OCI-LY7 (cell line): Measurements from ENCODE around the gene ITGA8. TPM values are rescaled to one million over a fixed set of nuclear protein-coding genes. Genes with fewer than 3 reads are reported as not detected.

Experiments
- BruUV-seq: library from RNA; stranded (reverse); fragments of 400-500 nt; replicated peaks from 2 replicates; lab custom pipeline; 2021; lab: Mats Ljungman, UMichigan
- CTCF ChIA-PET: fragments of 300-600 bp; sonication (Branson Sonifier 250); formaldehyde crosslinking; loops from one replicate; lab custom pipeline; 2022; ENCODE audit warnings: antibody characterized with exemption; ENCODE audit not compliant: unreplicated experiment; lab: Charles Lee
- POLR2A ChIA-PET: fragments of 300-600 bp; sonication (Branson Sonifier 250); formaldehyde crosslinking; loops from one replicate; lab custom pipeline; 2022; ENCODE audit warnings: antibody characterized with exemption; lab: Charles Lee
- DNase-seq: peaks from one replicate; pipeline ENCODE4 v3.0.0-alpha.2; 2015; ENCODE audit warnings: low spot score
- H2AFZ ChIP-seq: fragments of 200-600 bp; sonication (generic), shearing (Covaris generic); 2 replicates; pipeline ENCODE4 v1.6.1; 2014; ENCODE audit warnings: mild to moderate bottlenecking, antibody characterized with exemption, low read length, moderate library complexity
- H3K27ac ChIP-seq: fragments of 200-600 bp; sonication (generic); 2 replicates; pipeline ENCODE4 v1.5.1; 2014; ENCODE audit warnings: mixed run types, low read depth, mild to moderate bottlenecking, moderate library complexity, low read length, inconsistent platforms; ENCODE audit not compliant: poor library complexity, severe bottlenecking
- H3K36me3 ChIP-seq: fragments of 200-600 bp; sonication (generic); 2 replicates; pipeline ENCODE4 v1.6.1; 2014; ENCODE audit warnings: mild to moderate bottlenecking, antibody characterized with exemption, low read length, moderate library complexity, mixed read lengths; ENCODE audit not compliant: insufficient read depth
- H3K4me1 ChIP-seq: fragments of 200-600 bp; sonication (generic); 2 replicates; pipeline ENCODE4 v1.5.1; 2014; ENCODE audit warnings: mild to moderate bottlenecking, low read length; ENCODE audit not compliant: insufficient read depth, poor library complexity, severe bottlenecking
- H3K4me2 ChIP-seq: fragments of 200-600 bp; sonication (generic); 2 replicates; pipeline ENCODE4 v1.6.1; 2014; ENCODE audit warnings: mild to moderate bottlenecking, low read length
- H3K4me3 ChIP-seq: fragments of 200-600 bp; sonication (generic); 2 replicates; pipeline ENCODE4 v1.5.1; 2014; ENCODE audit warnings: mild to moderate bottlenecking, low read depth, low read length; ENCODE audit not compliant: poor library complexity, severe bottlenecking
- H3K79me2 ChIP-seq: fragments of 200-600 bp; sonication (generic); 2 replicates; pipeline ENCODE4 v1.6.1; 2016; ENCODE audit warnings: low read depth, mild to moderate bottlenecking, low read length, moderate library complexity, mixed read lengths; ENCODE audit not compliant: insufficient read depth
- H3K9me2 ChIP-seq: fragments of 200-600 bp; sonication (generic); 2 replicates; pipeline ENCODE4 v1.6.1; 2016; ENCODE audit warnings: mild to moderate bottlenecking, low read length, mixed read lengths; ENCODE audit not compliant: insufficient read depth
- H3K9me3 ChIP-seq: fragments of 200-600 bp; sonication (generic); 2 replicates; pipeline ENCODE4 v1.6.1; 2014; ENCODE audit warnings: mild to moderate bottlenecking, mixed run types, low read length, mixed read lengths
- H4K20me1 ChIP-seq: fragments of 200-600 bp; sonication (generic); 2 replicates; pipeline ENCODE4 v1.6.1; 2014; ENCODE audit warnings: mild to moderate bottlenecking, antibody characterized with exemption, low read length, moderate library complexity, mixed read lengths; ENCODE audit not compliant: insufficient read depth
- CTCF ChIP-seq: fragments of 200-600 bp; sonication (generic); conservative IDR thresholded peaks from 2 replicates; pipeline ENCODE4 v1.5.1; 2014; ENCODE audit warnings: mild to moderate bottlenecking, antibody characterized with exemption, low read length, moderate library complexity, mixed read lengths
- EZH2phosphoT487 ChIP-seq: fragments of 200-600 bp; sonication (generic); IDR thresholded peaks from 2 replicates; pipeline ENCODE4 v1.6.1; 2018; ENCODE audit warnings: low read depth, borderline replicate concordance, mild to moderate bottlenecking, mixed run types, antibody characterized with exemption, low read length, moderate library complexity, mixed read lengths
- intact Hi-C: fragments of 100-400 bp; cut with micrococcal nuclease; formaldehyde crosslinking; loops from one replicate; pipeline ENCODE4 v1.10.0; 2022; ENCODE audit not compliant: unreplicated experiment
- total RNA-seq, 2 experiments: library from RNA; depleted of rRNA in 1 of 2; stranded (reverse); fragments of >200 nt in 1 of 2; shearing (Covaris generic) in 1 of 2; gene quantifications; 2 replicates each; pipeline ENCODE4 v1.2.3, GENCODE V29; 2014 to 2022

ITGA8 gene
- total RNA-seq, 2 experiments from 2014 or later = not detected

GRCh38 chr10:15485684-15486316, 233.9 kb downstream of the ITGA8 start:
- H3K9me3 ChIP-seq = no peaks in the 10 kb centered on the region
- DNase-seq = no peak
- H3K36me3 ChIP-seq = no peaks in the 10 kb centered on the region
- no peaks in the 10 kb centered on the region for H3K4me1 ChIP-seq
- H4K20me1 ChIP-seq = no peaks in the 10 kb centered on the region
- H3K9me2 ChIP-seq = no peaks in the 10 kb centered on the region
- H3K4me2 ChIP-seq = no peak overlapping the region
- no peak overlapping the region for H3K4me3 ChIP-seq
- TF ChIP-seq EZH2phosphoT487 (no peak), CTCF (no peak)
- intact Hi-C loops = no loop called here
- H3K27ac ChIP-seq = no peak overlapping the region
- CTCF ChIA-PET = no interaction called here
- POLR2A ChIA-PET = no interaction called here
- BruUV-seq = no TSS peak
- H2AFZ ChIP-seq = no peak overlapping the region
- no peaks in the 10 kb centered on the region for H3K79me2 ChIP-seq

- H3K4me2 ChIP-seq = no peak overlapping the region
- H4K20me1 ChIP-seq = no peaks in the 10 kb centered on the region
- H3K36me3 ChIP-seq = no peaks in the 10 kb centered on the region
- no peaks in the 10 kb centered on the region for H3K79me2 ChIP-seq
- intact Hi-C loops = no loop called here
- H3K4me3 ChIP-seq = no peak overlapping the region
- no peak for TF ChIP-seq CTCF
- no peak for TF ChIP-seq EZH2phosphoT487
- no peaks in the 10 kb centered on the region for H3K9me3 ChIP-seq
- BruUV-seq = no TSS peak
- H3K9me2 ChIP-seq = no peaks in the 10 kb centered on the region
- ChIA-PET POLR2A (no interaction called here), CTCF (no interaction called here)
- no peaks in the 10 kb centered on the region for H3K4me1 ChIP-seq
- no peak overlapping the region for H2AFZ ChIP-seq
- H3K27ac ChIP-seq = no peak overlapping the region
- no peak for DNase-seq
Observed at GRCh38 chr10:15485027-15485426, 234.7 kb downstream of the ITGA8 start.

- Histone ChIP-seq H3K4me1 (no peaks in the 10 kb centered on the region), H3K36me3 (no peaks in the 10 kb centered on the region), H2AFZ (no peak overlapping the region), H4K20me1 (no peaks in the 10 kb centered on the region), H3K4me2 (no peak overlapping the region), H3K9me2 (no peaks in the 10 kb centered on the region), H3K4me3 (no peak overlapping the region), H3K9me3 (no peaks in the 10 kb centered on the region), H3K79me2 (no peaks in the 10 kb centered on the region), H3K27ac (no peak overlapping the region)
- POLR2A ChIA-PET = no interaction called here
- BruUV-seq = no TSS peak
- TF ChIP-seq CTCF = no peak
- TF ChIP-seq EZH2phosphoT487 = no peak
- intact Hi-C loops = no loop called here
- CTCF ChIA-PET = no interaction called here
- DNase-seq = no peak
Observed at GRCh38 chr10:15484128-15484527, 235.6 kb downstream of the ITGA8 start.
